Activated CD8-positive, alpha-beta T cell treated with anti-CD3 and anti-CD28 coated beads, Interleukin-2, amount 10 ng/mL, durations not matched to agents 7 days and 5 days (primary cell): Measurements from ENCODE around the gene VSIG8. TPM values are rescaled to one million over a fixed set of nuclear protein-coding genes. Genes with fewer than 3 reads are reported as not detected.

ENCODE experiments used
- ATAC-seq: fragments of 150-1000 bp; cut with Tn5 transposase; one replicate; pipeline ENCODE4 v1.10.0; 2021; ENCODE audit warnings: moderate library complexity
- CTCF ChIA-PET: fragments of 350-600 bp; sonication (Branson Sonifier 250); formaldehyde crosslinking; loops from one replicate; lab custom pipeline; 2021; ENCODE audit warnings: antibody characterized with exemption; lab: Charles Lee
- POLR2A ChIA-PET: fragments of 350-600 bp; sonication (Branson Sonifier 250); formaldehyde crosslinking; loops from one replicate; lab custom pipeline; 2021; ENCODE audit warnings: antibody characterized with exemption; lab: Charles Lee
- DNase-seq: peaks from one replicate; pipeline ENCODE4 v3.0.0-alpha.2; 2020
- H3K27ac Mint-ChIP-seq: one replicate; pipeline ENCODE4 v1.8.0; 2021; ENCODE audit warnings: mild to moderate bottlenecking, mixed read lengths
- H3K27me3 Mint-ChIP-seq: one replicate; pipeline ENCODE4 v1.8.0; 2021; ENCODE audit warnings: low read depth, mixed read lengths
- H3K36me3 Mint-ChIP-seq: one replicate; pipeline ENCODE4 v1.8.0; 2021; ENCODE audit warnings: low read depth, mixed read lengths
- H3K4me1 Mint-ChIP-seq: one replicate; pipeline ENCODE4 v1.8.0; 2021; ENCODE audit warnings: low read depth, mixed read lengths
- H3K4me3 Mint-ChIP-seq: one replicate; pipeline ENCODE4 v1.8.0; 2021; ENCODE audit warnings: mild to moderate bottlenecking, mixed read lengths
- H3K9me3 Mint-ChIP-seq: one replicate; pipeline ENCODE4 v1.8.0; 2022; ENCODE audit warnings: mixed read lengths; ENCODE audit not compliant: insufficient read depth
- total RNA-seq, 2 experiments: library from RNA; stranded (reverse); gene quantifications; one replicate each; pipeline ENCODE4 v1.2.3, GENCODE V29; 2021

VSIG8 gene
- total RNA-seq, 2 experiments from 2014 or later = not detected

- ATAC-seq (no peak), DNase-seq (no peak)
- H3K4me3 Mint-ChIP-seq = no peak overlapping the region
- H3K27ac Mint-ChIP-seq = no peak overlapping the region
- peaks cover 23% of the 10 kb centered on the region for H3K27me3 Mint-ChIP-seq
- POLR2A ChIA-PET = no interaction called here
- H3K4me1 Mint-ChIP-seq = peaks cover 24% of the 10 kb centered on the region
- CTCF ChIA-PET = interaction anchor here (1.1 to 4.7 kb wide), 4 partner anchors 11 to 71 kb away, joined by 3 to 35 read pairs (median 5); partner anchors contain the start of gene FCRL6
- H3K36me3 Mint-ChIP-seq = no peaks in the 10 kb centered on the region
- H3K9me3 Mint-ChIP-seq = no peaks in the 10 kb centered on the region
These were observed 7.2 kb upstream of the VSIG8 start for GRCh38 chr1:159869607-159870006.

GRCh38 chr1:159869173-159869572 lies 6.7 kb upstream of the VSIG8 start:
- Mint-ChIP-seq H3K27ac (no peak overlapping the region), H3K4me1 (peaks cover 28% of the 10 kb centered on the region), H3K9me3 (no peaks in the 10 kb centered on the region), H3K36me3 (no peaks in the 10 kb centered on the region), H3K27me3 (peaks cover 25% of the 10 kb centered on the region), H3K4me3 (no peak overlapping the region)
- CTCF ChIA-PET = interaction anchor here (1.1 to 4.7 kb wide), 5 partner anchors 11 to 138 kb away, joined by 3 to 35 read pairs (median 5); partner anchors contain the start of gene FCRL6
- POLR2A ChIA-PET = no interaction called here
- peak; percentile 68 for ATAC-seq
- peak; percentile 52 for DNase-seq

- H3K9me3 Mint-ChIP-seq = no peaks in the 10 kb centered on the region
- ChIA-PET CTCF (interaction anchor here (1.1 to 4.7 kb wide), 5 partner anchors 12 to 139 kb away, joined by 3 to 35 read pairs (median 5); partner anchors contain the start of gene FCRL6), POLR2A (no interaction called here)
- ATAC-seq = no peak
- no peaks in the 10 kb centered on the region for H3K36me3 Mint-ChIP-seq
- peaks cover 28% of the 10 kb centered on the region for H3K4me1 Mint-ChIP-seq
- H3K27ac Mint-ChIP-seq = no peak overlapping the region
- H3K4me3 Mint-ChIP-seq = no peak overlapping the region
- peaks cover 24% of the 10 kb centered on the region for H3K27me3 Mint-ChIP-seq
- no peak for DNase-seq
These were observed 6.3 kb upstream of the VSIG8 start for GRCh38 chr1:159868766-159869165.

GRCh38 chr1:159867664-159868026 lies 5.2 kb upstream of the VSIG8 start:
- peaks cover 24% of the 10 kb centered on the region for H3K27me3 Mint-ChIP-seq
- H3K27ac Mint-ChIP-seq = no peak overlapping the region
- ATAC-seq (no peak), DNase-seq (no peak)
- no peak overlapping the region for H3K4me3 Mint-ChIP-seq
- no peaks in the 10 kb centered on the region for H3K9me3 Mint-ChIP-seq
- H3K36me3 Mint-ChIP-seq = no peaks in the 10 kb centered on the region
- POLR2A ChIA-PET = no interaction called here
- peaks cover 28% of the 10 kb centered on the region for H3K4me1 Mint-ChIP-seq
- CTCF ChIA-PET = interaction anchor here (2.2 to 4.7 kb wide), 2 partner anchors 24 to 69 kb away, joined by 7 to 35 read pairs; no protein-coding TSS in a partner anchor

GRCh38 chr1:159866905-159867663 lies 4.6 kb upstream of the VSIG8 start:
- Mint-ChIP-seq H3K9me3 (no peaks in the 10 kb centered on the region), H3K27ac (no peak overlapping the region), H3K36me3 (no peaks in the 10 kb centered on the region), H3K4me3 (no peak overlapping the region), H3K27me3 (peaks cover 24% of the 10 kb centered on the region), H3K4me1 (peaks cover 28% of the 10 kb centered on the region)
- CTCF ChIA-PET = interaction anchor here (1.0 to 2.2 kb wide), 2 partner anchors 69 kb away, joined by 3 to 7 read pairs; no protein-coding TSS in a partner anchor
- POLR2A ChIA-PET = no interaction called here
- ATAC-seq (no peak), DNase-seq (no peak)

GRCh38 chr1:159866066-159866465 lies 3.6 kb upstream of the VSIG8 start:
- H3K27me3 Mint-ChIP-seq = peaks cover 22% of the 10 kb centered on the region
- ChIA-PET POLR2A (no interaction called here), CTCF (interaction anchor here (1.0 kb wide), 2 partner anchors 25 to 68 kb away, joined by 3 read pairs; no protein-coding TSS in a partner anchor)
- H3K4me3 Mint-ChIP-seq = no peak overlapping the region
- H3K9me3 Mint-ChIP-seq = no peaks in the 10 kb centered on the region
- H3K4me1 Mint-ChIP-seq = peaks cover 28% of the 10 kb centered on the region
- no peaks in the 10 kb centered on the region for H3K36me3 Mint-ChIP-seq
- no peak overlapping the region for H3K27ac Mint-ChIP-seq
- DNase-seq = no peak
- no peak for ATAC-seq

GRCh38 chr1:159864262-159864661 lies 1.8 kb upstream of the VSIG8 start:
- DNase-seq (no peak), ATAC-seq (no peak)
- CTCF ChIA-PET = interaction anchor here (1.4 to 1.5 kb wide), 2 partner anchors 26 to 66 kb away, joined by 3 read pairs; no protein-coding TSS in a partner anchor
- H3K4me1 Mint-ChIP-seq = peaks cover 23% of the 10 kb centered on the region
- H3K27ac Mint-ChIP-seq = no peak overlapping the region
- no peaks in the 10 kb centered on the region for H3K9me3 Mint-ChIP-seq
- peaks cover 22% of the 10 kb centered on the region for H3K27me3 Mint-ChIP-seq
- H3K36me3 Mint-ChIP-seq = no peaks in the 10 kb centered on the region
- H3K4me3 Mint-ChIP-seq = no peak overlapping the region
- POLR2A ChIA-PET = no interaction called here

- Mint-ChIP-seq H3K27me3 (peaks cover 18% of the 10 kb centered on the region), H3K27ac (no peak overlapping the region), H3K4me1 (peaks cover 13% of the 10 kb centered on the region), H3K4me3 (no peak overlapping the region), H3K36me3 (no peaks in the 10 kb centered on the region), H3K9me3 (no peaks in the 10 kb centered on the region)
- ATAC-seq = no peak
- no peak for DNase-seq
- ChIA-PET CTCF (interaction anchor here (2.5 kb wide), 1 partner anchor 63 kb away, joined by 10 read pairs; no protein-coding TSS in a partner anchor), POLR2A (no interaction called here)
These were observed 426 bp downstream of the VSIG8 start for GRCh38 chr1:159862031-159862430.

- CTCF ChIA-PET = interaction anchor here (2.5 kb wide), 1 partner anchor 62 kb away, joined by 10 read pairs; no protein-coding TSS in a partner anchor
- DNase-seq = no peak
- Mint-ChIP-seq H3K4me3 (no peak overlapping the region), H3K27me3 (peaks cover 15% of the 10 kb centered on the region), H3K9me3 (no peaks in the 10 kb centered on the region), H3K36me3 (no peaks in the 10 kb centered on the region), H3K27ac (no peak overlapping the region), H3K4me1 (peaks cover 5% of the 10 kb centered on the region)
- POLR2A ChIA-PET = no interaction called here
- no peak for ATAC-seq
These were observed 1.2 kb downstream of the VSIG8 start for GRCh38 chr1:159861218-159861617.

- H3K36me3 Mint-ChIP-seq = no peaks in the 10 kb centered on the region
- no peaks in the 10 kb centered on the region for H3K9me3 Mint-ChIP-seq
- no peak overlapping the region for H3K27ac Mint-ChIP-seq
- no peak overlapping the region for H3K4me3 Mint-ChIP-seq
- CTCF ChIA-PET = no interaction called here
- peaks cover 10% of the 10 kb centered on the region for H3K27me3 Mint-ChIP-seq
- POLR2A ChIA-PET = no interaction called here
- DNase-seq = no peak
- no peak for ATAC-seq
- peaks cover 4% of the 10 kb centered on the region for H3K4me1 Mint-ChIP-seq
These were observed 2.0 kb downstream of the VSIG8 start for GRCh38 chr1:159860456-159860855.

- Mint-ChIP-seq H3K4me1 (peaks cover 9% of the 10 kb centered on the region), H3K4me3 (no peak overlapping the region), H3K9me3 (no peaks in the 10 kb centered on the region), H3K36me3 (no peaks in the 10 kb centered on the region), H3K27ac (no peak overlapping the region), H3K27me3 (peaks cover 10% of the 10 kb centered on the region)
- ChIA-PET POLR2A (no interaction called here), CTCF (no interaction called here)
- DNase-seq (no peak), ATAC-seq (no peak)
These were observed 2.6 kb downstream of the VSIG8 start for GRCh38 chr1:159859767-159860322.

GRCh38 chr1:159857889-159858288 lies 4.6 kb downstream of the VSIG8 start:
- H3K4me3 Mint-ChIP-seq = no peak overlapping the region
- H3K27me3 Mint-ChIP-seq = peaks cover 12% of the 10 kb centered on the region
- POLR2A ChIA-PET = no interaction called here
- peaks cover 16% of the 10 kb centered on the region for H3K4me1 Mint-ChIP-seq
- DNase-seq (no peak), ATAC-seq (no peak)
- CTCF ChIA-PET = interaction anchor here (1.4 kb wide), 1 partner anchor 58 kb away, joined by 5 read pairs; no protein-coding TSS in a partner anchor
- H3K9me3 Mint-ChIP-seq = no peaks in the 10 kb centered on the region
- no peaks in the 10 kb centered on the region for H3K36me3 Mint-ChIP-seq
- no peak overlapping the region for H3K27ac Mint-ChIP-seq
